Testis (tissue), 2 donors: ENCODE data around the gene THSD4.

Experiments used
- POLR2A ChIP-seq: fragments of 450-650 bp; IDR thresholded peaks from one replicate; pipeline ENCODE4 v1.6.1; 2017; ENCODE audit warnings: antibody characterized with exemption, mild to moderate bottlenecking, moderate library complexity
- TF ChIP-seq, protein P1 (sequence below), 3 experiments: fragments of 450-650 bp in 2 of 3; fragments of 200-600 bp in 1 of 3; sonication (generic) in 1 of 3; IDR thresholded peaks; one replicate each; pipeline ENCODE4 v1.5.1; 2016 to 2019; ENCODE audit warnings: antibody characterized with exemption in 3 of 3, mild to moderate bottlenecking in 2 of 3, moderate library complexity in 1 of 3

DNA sequence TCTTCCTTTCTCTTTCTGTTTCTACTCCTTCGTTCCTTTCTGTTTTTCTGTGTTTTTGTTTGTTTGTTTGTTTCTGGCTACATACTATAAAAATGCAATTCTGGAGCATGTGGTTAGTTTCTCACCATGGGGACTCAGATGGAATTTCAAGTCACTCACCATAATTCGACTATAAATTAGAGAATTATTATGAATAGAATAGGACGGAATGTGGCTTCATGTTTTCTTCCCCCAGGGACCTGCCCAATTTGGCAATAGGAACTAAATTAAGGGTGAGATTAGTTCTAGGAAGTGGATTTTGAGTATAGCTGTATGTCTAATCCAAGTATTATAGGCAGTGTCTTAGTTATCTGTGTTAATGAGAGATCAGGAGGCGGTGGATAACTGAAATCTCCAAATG lies 96.9 kb downstream of the THSD4 start:
- no peak for TF ChIP-seq POLR2A
- TF ChIP-seq, protein P1, sequence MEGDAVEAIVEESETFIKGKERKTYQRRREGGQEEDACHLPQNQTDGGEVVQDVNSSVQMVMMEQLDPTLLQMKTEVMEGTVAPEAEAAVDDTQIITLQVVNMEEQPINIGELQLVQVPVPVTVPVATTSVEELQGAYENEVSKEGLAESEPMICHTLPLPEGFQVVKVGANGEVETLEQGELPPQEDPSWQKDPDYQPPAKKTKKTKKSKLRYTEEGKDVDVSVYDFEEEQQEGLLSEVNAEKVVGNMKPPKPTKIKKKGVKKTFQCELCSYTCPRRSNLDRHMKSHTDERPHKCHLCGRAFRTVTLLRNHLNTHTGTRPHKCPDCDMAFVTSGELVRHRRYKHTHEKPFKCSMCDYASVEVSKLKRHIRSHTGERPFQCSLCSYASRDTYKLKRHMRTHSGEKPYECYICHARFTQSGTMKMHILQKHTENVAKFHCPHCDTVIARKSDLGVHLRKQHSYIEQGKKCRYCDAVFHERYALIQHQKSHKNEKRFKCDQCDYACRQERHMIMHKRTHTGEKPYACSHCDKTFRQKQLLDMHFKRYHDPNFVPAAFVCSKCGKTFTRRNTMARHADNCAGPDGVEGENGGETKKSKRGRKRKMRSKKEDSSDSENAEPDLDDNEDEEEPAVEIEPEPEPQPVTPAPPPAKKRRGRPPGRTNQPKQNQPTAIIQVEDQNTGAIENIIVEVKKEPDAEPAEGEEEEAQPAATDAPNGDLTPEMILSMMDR (IDR thresholded peaks at IDR 0.05), result no peak
